GM12874 (cell line): ENCODE results near the gene ITGAL.

Source experiments
- TF ChIP-seq, protein P1 (sequence below): IDR thresholded peaks from 2 replicates; pipeline ENCODE4 v1.5.1; 2011; ENCODE audit warnings: low read depth, mild to moderate bottlenecking, control low read depth, low read length, moderate library complexity; ENCODE audit not compliant: insufficient read depth

Gene ITGAL

DNA sequence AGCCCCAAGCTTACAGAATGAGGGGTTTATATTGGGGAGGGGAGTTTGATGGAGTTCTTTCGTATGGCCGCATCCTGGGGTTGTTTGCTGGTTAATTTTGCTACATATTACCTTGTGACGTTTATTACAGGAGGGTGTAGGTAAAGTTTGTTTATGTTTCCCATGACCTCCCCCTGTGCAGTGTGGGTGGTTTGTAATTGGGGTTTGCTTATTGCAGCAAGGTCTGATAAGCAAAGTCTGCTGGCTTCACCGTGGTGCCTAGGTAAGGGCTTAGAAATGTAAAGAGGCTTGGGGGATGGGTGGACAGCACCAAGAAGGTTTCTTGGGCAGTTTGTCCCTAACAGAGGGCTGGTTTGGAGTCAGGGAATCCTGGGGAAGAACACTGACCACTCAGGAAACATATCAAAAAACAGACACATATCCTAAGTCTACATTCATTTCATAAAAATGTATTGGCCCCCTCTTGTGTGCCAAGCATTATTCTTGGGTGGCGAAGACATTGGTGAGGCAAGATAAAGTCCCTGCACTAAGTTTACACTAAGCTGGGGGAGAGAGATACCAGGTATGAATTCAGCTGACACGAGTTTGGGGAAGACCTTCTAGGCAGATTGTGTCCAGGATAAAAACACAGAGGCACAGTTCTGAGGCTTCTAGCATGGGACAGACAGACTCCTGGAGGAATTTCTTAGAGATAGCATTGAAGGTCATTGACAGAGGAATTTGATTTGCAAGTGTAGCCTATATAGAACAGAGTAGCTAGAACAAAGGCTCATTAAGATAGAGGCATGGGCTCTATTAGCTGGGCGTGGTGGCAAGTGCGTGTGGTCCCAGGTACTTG, 76.1 kb downstream of the ITGAL start:
- TF ChIP-seq, protein P1, sequence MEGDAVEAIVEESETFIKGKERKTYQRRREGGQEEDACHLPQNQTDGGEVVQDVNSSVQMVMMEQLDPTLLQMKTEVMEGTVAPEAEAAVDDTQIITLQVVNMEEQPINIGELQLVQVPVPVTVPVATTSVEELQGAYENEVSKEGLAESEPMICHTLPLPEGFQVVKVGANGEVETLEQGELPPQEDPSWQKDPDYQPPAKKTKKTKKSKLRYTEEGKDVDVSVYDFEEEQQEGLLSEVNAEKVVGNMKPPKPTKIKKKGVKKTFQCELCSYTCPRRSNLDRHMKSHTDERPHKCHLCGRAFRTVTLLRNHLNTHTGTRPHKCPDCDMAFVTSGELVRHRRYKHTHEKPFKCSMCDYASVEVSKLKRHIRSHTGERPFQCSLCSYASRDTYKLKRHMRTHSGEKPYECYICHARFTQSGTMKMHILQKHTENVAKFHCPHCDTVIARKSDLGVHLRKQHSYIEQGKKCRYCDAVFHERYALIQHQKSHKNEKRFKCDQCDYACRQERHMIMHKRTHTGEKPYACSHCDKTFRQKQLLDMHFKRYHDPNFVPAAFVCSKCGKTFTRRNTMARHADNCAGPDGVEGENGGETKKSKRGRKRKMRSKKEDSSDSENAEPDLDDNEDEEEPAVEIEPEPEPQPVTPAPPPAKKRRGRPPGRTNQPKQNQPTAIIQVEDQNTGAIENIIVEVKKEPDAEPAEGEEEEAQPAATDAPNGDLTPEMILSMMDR: no peak

DNA sequence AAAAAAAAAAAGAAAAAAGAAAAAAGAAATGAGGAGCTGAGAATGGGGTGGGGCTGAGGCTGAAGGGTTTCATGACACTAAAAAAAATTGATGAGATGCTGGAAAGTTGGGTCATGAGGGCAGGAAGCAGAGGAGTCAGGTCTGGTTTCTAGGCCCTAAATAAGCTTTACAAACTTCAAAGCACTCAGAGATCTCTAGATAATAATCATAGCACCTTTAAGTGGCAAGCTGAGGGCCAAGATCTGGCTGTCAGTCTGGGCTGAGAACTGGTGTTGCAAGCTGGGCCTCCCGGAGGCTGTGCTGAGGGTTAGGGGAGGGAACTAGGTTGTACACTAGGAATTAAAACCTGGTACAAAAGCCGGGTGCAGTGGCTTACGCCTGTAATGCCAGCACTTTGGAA, 79.2 kb downstream of the ITGAL start:
- TF ChIP-seq, protein P1: no peak

DNA sequence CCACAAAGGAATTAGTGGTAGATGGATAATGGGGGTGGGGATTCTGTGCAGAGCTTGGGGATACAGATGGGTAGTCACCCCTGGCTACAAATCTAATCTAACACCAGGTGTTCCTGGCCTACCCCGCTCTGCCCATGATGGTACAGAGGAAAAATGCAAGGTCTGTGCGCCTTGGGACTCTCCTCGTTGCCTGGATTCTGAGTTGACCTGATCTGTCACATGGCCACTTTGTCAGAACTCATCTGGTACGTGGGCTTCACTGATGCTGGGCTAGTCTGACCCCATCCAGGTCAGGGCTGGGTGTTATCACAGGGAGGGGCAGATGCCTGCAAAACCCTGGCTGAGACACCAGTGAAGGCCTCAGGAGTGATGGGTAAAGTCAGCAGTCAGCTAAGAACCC, 80.4 kb downstream of the ITGAL start:
- TF ChIP-seq, protein P1: no peak

DNA sequence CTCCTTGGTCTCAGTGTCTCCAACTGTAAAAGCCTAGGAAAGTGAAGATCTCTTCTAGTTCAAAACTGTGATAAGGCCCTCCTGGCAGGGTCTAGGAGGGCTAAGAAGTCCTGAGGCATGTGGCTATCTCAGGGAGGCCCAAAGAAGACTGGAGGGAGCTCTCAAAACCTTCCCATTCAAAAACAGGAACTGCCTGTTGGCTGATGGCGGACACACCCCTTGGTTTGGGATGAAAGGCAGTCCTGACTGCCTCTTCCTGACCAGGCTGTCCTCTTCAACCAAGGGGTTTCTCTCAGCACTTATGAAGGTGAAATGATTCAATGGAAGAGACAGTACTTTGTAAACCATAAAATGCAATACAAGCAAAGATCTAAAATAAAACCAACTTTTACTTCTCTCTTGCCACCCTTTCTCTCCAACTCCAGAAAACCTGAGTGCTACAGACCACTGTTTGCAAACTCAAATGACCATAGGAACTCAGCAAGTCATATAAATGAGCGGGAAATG, 80.9 kb downstream of the ITGAL start:
- TF ChIP-seq, protein P1: no peak

GRCh38 chr16:30554557-30555314, 82.2 kb downstream of the ITGAL start:
- TF ChIP-seq, protein P1: no peak

DNA sequence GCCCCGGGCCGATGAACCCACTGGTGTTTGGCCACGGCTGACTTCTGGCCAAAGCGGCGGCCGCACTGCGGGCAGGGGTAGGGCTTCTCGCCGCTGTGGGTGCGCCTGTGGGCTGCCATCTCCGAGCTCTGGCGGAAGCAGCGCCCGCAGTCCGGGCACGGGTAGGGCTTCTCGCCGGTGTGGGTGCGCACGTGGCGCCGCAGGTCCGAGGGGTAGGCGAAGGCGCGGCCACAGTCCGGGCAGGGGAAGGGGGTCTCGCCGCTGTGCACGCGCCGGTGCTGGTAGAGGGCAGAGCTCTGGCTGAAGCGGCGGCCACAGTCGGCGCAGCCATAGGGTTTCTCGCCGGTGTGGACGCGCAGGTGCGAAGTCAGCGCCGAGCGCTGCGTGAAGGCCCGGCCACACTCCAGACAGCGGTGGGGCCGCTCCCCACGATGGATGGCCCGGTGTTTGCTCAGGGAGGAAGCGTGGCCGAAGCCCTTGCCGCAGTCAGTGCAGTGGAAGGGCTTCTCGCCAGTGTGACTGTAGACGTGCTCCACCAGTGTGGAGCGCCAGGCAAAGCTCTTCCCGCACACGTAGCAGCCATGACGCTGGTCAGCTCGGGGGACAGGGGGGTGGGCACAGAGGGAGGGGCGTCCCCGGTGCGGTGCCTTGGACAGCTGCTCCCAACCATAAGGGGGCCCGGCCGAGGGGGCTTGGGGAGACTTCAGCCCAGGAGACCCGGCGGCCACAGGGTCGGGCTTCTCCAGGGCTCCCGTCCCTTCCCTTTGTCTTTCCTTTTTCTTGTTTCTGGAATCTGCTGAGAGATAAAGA, 83.0 kb downstream of the ITGAL start:
- TF ChIP-seq, protein P1: no peak

DNA sequence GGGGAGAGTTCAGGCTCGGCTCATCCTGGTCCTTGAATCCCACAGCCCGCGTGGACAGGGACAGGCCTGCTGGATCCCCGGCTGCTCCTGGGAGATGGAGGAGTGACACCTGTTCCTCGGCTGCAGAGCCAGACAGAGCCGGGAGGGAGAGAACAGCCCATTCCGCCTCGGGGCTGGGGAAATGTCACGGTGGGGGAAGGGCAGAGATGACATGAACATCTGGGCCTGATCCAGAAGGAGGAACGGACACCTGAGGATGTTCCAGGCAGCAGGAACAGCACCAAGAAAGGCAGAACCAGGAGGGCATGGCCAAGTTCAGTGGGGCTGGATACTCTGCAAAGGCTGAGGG, 83.6 kb downstream of the ITGAL start:
- TF ChIP-seq, protein P1: no peak
